Omental fat pad (tissue), 4 donors: ENCODE results near the gene FFAR4. TPM values are rescaled to one million over a fixed set of nuclear protein-coding genes. Genes with fewer than 3 reads are reported as not detected.

Experiments used
- ATAC-seq: fragments of 150-250 bp; one replicate; pipeline ENCODE4 v1.9.1; 2016; ENCODE audit warnings: mild to moderate bottlenecking, moderate library complexity; ENCODE audit not compliant: low FRiP score
- DNase-seq: peaks from one replicate; pipeline ENCODE4 v3.0.0-alpha.2; 2019; ENCODE audit warnings: low spot score
- CTCF ChIP-seq, 3 donors: fragments of 450-650 bp; IDR thresholded peaks; one replicate each; pipeline ENCODE4 v1.5.1; 2016 to 2017; ENCODE audit warnings: antibody characterized with exemption in 3 of 3, mild to moderate bottlenecking in 3 of 3, moderate library complexity in 2 of 3
- total RNA-seq, 4 donors: library from RNA; depleted of rRNA; stranded (reverse); fragments of >200 nt; gene quantifications; one replicate each; pipeline ENCODE4 v1.1.0, GENCODE V29; 2016

Gene FFAR4
- total RNA-seq, 4 donors from 2014 or later, result 2.5 to 6.7 (median 3.1) TPM

GRCh38 chr10:93579985-93580711 lies 13.7 kb downstream of the FFAR4 start:
- TF ChIP-seq CTCF (IDR thresholded peaks at IDR 0.05), result no peak
- DNase-seq (no peak), ATAC-seq (no peak)

- no peak for TF ChIP-seq CTCF (IDR thresholded peaks at IDR 0.05)
- DNase-seq (no peak), ATAC-seq (no peak)
These were observed 14.4 kb downstream of the FFAR4 start for GRCh38 chr10:93580828-93581227.

- TF ChIP-seq CTCF (IDR thresholded peaks at IDR 0.05), result no peak
- ATAC-seq, result no peak
- no peak for DNase-seq
These were observed 18.0 kb downstream of the FFAR4 start for GRCh38 chr10:93584445-93584844.

GRCh38 chr10:93589648-93590562 lies 23.4 kb downstream of the FFAR4 start:
- ATAC-seq (no peak), DNase-seq (no peak)
- no peak for TF ChIP-seq CTCF (IDR thresholded peaks at IDR 0.05)

GRCh38 chr10:93590638-93591037 lies 24.2 kb downstream of the FFAR4 start:
- ATAC-seq, result no peak
- no peak for DNase-seq
- no peak for TF ChIP-seq CTCF (IDR thresholded peaks at IDR 0.05)

GRCh38 chr10:93591065-93591808 lies 24.8 kb downstream of the FFAR4 start:
- no peak for TF ChIP-seq CTCF (IDR thresholded peaks at IDR 0.05)
- ATAC-seq (no peak), DNase-seq (no peak)
